ENCODE measurements around the gene SOX10.

The SOX10 gene

DNA sequence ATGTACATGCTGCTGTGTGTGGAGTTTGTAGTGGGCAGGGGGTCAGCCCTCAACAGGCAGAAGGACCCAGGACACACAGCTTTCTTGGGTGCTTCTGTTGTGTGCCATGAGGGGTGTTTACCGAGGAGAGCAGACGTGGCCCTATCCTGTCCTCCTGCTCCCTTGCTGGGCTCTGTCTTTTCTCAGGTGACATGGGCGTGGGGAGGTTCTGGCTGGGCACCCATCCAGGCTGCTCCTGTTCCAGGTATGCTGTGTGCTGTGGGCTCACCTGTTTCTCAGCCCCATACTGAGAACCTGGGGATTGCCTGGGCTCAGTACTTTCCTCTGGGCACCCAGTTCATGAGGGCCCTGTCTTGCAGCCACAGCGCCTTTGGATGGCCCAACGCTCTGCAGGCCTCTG lies 55.0 kb downstream of the SOX10 start:
- DNase-seq: no peak

DNA sequence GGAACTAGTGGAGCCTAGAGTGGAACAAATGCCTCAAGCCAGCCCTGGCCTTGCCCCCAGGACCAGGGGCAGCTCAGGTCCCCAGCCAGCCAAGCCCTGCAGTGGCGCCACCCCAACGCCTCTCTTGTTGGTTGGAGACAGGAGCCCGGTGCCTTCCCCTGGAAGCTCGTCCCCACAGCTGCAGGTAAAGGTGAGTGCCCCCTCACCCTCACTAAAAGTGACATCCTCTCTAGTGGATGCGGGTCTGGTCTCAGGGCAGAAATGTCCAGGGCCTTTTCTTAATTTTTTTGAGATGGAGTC lies 56.8 kb downstream of the SOX10 start:
- DNase-seq: no peak

DNA sequence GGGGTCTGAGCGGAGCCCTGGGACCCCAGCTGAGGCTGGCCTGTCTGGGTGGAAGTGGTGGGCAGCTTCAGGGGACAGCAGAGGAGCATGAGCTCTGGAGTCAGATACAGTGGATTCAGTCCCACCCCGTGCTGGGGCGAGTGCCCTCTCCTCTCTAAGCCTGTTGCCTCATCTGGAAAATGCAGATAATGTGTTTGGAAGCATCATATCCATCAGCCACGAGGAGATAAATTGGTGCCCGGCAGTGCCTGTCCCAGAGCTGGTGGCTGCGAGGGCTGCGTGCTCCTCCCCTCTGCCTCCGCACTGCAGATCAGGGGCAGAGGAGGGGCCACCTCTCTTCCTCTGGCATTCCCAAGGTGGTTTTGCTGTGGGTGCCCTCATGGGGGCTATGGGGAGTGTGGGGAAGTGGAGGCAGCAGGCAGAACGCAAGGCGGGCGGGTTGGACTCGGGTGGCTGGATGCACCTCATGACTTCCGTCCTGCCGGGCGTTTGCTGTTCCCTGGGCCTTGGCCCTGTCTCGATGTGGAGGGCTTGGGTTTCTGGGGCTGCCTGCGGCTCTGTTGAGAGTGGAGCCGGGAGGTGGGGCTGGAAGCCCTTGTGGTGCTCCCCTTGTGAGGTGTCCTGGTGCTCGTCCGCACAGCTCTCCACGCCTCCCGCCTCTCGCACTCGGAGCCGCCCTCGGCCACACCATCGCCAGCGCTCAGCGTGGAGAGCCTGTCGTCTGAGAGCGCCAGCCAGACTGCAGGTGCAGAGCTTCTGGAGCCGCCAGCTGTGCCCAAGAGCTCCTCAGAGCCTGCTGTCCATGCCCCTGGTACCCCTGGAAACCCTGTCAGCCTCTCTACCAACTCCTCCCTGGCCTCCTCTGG lies 57.4 kb downstream of the SOX10 start:
- DNase-seq: no peak

DNA sequence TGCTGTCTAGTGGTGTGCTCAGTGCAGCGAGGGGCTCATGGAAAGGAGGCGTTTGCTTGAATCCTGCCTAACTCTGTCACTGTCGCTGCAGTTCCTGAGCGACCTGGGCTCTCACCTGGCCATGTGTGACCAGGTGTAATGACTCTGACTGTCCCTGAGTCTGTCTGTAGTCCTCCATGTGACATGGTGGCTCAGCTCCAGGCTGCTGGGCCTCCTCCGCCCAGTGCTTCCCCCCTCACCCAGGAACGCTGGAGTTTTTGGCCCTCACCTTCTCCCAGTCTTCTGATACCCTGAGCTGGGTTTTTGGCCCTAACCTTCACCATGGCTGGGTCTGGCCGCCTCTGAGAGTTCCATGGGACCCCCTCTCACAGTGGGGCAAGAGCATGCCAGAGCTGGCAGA lies 58.0 kb downstream of the SOX10 start:
- no peak for DNase-seq

DNA sequence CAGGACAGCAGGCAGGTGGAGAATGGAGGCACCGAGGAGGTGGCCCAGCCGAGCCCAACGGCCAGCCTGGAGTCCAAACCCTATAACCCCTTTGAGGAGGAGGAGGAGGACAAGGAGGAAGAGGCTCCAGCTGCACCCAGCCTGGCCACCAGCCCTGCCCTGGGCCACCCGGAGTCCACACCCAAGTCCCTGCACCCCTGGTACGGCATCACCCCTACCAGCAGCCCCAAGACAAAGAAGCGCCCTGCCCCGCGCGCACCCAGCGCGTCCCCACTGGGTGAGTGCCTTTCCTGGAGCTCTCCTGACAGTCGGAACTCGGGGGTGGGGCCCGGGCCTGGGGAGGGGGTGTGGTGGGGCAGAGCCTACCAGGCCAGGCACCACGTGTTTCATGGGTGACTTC lies 58.6 kb downstream of the SOX10 start:
- DNase-seq: no peak

DNA sequence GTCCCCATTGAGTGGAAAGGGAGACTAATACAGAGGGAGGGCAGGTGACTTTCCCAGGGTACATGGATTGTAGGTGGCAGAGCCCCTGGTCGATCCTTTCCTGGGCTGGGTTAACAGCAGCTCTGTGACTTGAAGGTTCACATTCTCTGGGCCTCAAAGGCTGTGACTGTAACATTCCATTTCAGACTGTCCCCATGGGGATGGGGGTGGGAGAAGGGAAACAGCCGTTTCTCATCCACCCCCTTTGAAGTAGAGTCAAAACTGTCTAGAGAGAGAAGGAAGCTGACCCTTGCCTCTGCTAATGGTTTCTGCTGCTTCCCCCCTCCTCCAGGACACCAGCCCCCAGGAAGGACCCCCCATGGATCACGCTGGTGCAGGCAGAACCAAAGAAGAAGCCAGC lies 59.0 kb downstream of the SOX10 start:
- no peak for DNase-seq

DNA sequence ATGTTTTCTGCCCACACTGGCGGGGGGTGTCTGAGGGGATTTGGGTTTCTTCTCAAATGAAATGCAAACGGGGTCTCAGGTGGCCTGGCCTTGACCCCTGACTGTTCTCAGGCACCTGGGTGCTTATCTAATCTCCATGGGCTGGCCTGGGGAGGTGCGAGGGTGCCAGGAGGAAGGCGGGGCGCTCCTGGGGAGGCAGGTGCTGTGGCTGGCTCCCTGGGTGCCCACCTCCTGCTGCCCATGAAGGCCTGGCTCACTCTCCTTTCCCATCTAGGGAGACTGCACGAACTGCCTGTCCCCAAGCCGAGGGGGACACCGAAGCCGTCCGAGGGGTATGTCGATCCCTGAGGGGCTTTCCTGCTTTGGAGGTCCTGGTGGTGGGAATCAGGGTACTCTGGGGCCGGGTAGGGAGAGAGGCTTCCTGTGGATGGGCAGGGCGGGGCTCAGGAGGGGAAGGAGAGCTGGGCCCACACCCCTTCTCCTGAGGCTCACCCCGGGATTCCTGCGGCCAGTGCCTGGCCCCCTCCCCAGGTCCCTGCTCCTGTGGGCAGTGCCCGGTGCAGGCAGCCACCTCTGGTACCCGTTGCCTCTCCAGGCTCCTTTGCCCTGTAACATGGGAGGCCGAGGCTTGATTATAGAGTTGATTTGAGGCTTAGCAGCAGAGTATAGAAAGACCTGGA lies 59.8 kb downstream of the SOX10 start:
- no peak for DNase-seq

DNA sequence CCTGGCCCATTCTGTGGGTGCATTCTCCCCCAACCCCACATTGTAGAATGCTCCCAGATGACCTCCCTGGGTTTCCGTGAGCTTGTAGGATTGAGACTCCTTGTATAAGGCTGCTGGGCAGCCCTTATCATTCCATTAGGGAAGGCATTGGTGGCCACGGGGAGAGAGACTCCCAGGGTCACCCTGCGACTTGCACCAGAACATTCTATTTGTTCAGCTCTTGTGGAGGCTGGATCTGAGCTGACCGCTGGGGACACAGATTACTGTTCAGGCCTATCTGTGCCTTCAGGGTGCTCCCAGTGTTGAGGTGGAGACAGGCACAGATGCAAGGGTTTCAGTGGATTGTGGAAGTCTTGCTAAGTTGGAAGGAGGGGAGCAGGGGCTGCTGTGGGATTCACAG lies 60.4 kb downstream of the SOX10 start:
- DNase-seq: no peak

Measured in stimulated activated CD4-positive, alpha-beta T cell treated with anti-CD3 and anti-CD28 coated beads, Interleukin-12 subunit alpha, Interleukin-12 subunit beta, amount 100 ng/mL, for 4 hours (primary cell).